ENCODE data around the gene CC2D2A. TPM values are rescaled to one million over a fixed set of nuclear protein-coding genes. Genes with fewer than 3 reads are reported as not detected.

CC2D2A gene
- total RNA-seq, 1 donor from 2014 or later: 14.0 TPM

DNA sequence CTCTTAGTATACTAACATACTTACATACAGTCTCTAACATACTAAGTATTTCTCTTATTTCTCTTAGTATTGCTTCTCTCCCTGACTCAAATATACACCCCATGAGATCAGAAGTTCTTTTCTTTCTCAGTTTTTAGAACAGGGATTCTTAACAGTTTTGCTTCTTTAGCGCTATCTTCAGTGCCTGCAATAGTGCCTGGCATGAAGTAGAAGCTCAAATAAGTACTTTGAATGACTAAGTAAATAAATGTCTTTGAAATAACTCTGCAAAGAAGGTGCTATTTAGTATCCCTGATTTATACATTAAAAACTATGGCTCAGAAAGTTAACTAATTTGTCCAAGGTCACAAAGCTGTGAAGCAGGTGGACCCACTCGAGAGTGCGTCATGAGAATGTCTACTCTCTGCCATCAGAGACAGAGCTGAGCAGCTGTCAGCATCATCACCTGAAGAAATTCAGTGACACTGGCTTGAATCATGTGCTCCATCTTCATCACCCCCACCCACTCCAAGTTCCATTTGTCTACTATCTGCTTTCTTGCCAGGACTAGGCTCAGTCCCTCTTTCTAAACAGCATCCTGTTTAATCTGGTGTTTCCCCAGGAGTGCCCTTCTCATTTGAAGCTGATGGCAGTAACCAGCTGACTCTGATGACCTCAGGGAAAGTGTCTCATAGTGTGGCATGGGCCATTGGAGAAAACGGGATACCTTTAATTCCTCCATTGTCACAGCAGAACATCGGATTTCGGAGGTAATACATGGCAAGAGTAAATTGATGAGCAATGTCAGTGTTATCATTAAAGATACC is 83.1 kb downstream of the CC2D2A start:
- Mint-ChIP-seq H3K4me3 (ENCODE audit: unreplicated experiment) (no peak overlapping the region), H3K36me3 (ENCODE audit: low read depth, unreplicated experiment) (peaks cover 14% of the 10 kb centered on the region), H3K27ac (ENCODE audit: unreplicated experiment) (no peak overlapping the region), H3K27me3 (ENCODE audit: low read depth, unreplicated experiment) (no peaks in the 10 kb centered on the region), H3K4me1 (ENCODE audit: low read depth, unreplicated experiment) (no peaks in the 10 kb centered on the region), H3K9me3 (ENCODE audit: unreplicated experiment) (peaks cover 1% of the 10 kb centered on the region)
- H4K20me1 ChIP-seq (ENCODE audit: insufficient read depth, low read length): no peaks in the 10 kb centered on the region
- H3K9me3 ChIP-seq (ENCODE audit: insufficient read depth, low read depth, low read length): no peaks in the 10 kb centered on the region
- no peak overlapping the region for H3K4me3 ChIP-seq (ENCODE audit: insufficient read depth, low read depth, low read length)
- no peak overlapping the region for H3K27ac ChIP-seq (ENCODE audit: low read depth, low read length)
- no peak overlapping the region for H3K4me2 ChIP-seq (ENCODE audit: low read length)
- no peaks in the 10 kb centered on the region for H3K4me1 ChIP-seq (ENCODE audit: insufficient read depth, low read length)
- FAIRE-seq: no peak
- TF ChIP-seq, protein P1, sequence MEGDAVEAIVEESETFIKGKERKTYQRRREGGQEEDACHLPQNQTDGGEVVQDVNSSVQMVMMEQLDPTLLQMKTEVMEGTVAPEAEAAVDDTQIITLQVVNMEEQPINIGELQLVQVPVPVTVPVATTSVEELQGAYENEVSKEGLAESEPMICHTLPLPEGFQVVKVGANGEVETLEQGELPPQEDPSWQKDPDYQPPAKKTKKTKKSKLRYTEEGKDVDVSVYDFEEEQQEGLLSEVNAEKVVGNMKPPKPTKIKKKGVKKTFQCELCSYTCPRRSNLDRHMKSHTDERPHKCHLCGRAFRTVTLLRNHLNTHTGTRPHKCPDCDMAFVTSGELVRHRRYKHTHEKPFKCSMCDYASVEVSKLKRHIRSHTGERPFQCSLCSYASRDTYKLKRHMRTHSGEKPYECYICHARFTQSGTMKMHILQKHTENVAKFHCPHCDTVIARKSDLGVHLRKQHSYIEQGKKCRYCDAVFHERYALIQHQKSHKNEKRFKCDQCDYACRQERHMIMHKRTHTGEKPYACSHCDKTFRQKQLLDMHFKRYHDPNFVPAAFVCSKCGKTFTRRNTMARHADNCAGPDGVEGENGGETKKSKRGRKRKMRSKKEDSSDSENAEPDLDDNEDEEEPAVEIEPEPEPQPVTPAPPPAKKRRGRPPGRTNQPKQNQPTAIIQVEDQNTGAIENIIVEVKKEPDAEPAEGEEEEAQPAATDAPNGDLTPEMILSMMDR (IDR thresholded peaks at IDR 0.05; ENCODE audit: insufficient read depth, low read depth, low read length): no peak
- TF ChIP-seq EZH2 (IDR thresholded peaks at IDR 0.05; ENCODE audit: insufficient read depth, low read length): no peak
- H2AFZ ChIP-seq (ENCODE audit: low read depth, low read length): no peak overlapping the region
- peaks cover 16% of the 10 kb centered on the region for H3K36me3 ChIP-seq (ENCODE audit: insufficient read depth, low read length)
- no peaks in the 10 kb centered on the region for H3K79me2 ChIP-seq (ENCODE audit: insufficient read depth, low read length)
- no peaks in the 10 kb centered on the region for H3K27me3 ChIP-seq (ENCODE audit: insufficient read depth, low read length)
- no peak overlapping the region for H3K9ac ChIP-seq (ENCODE audit: low read length)
- DNase-seq (ENCODE audit: low read depth): no peak

DNA sequence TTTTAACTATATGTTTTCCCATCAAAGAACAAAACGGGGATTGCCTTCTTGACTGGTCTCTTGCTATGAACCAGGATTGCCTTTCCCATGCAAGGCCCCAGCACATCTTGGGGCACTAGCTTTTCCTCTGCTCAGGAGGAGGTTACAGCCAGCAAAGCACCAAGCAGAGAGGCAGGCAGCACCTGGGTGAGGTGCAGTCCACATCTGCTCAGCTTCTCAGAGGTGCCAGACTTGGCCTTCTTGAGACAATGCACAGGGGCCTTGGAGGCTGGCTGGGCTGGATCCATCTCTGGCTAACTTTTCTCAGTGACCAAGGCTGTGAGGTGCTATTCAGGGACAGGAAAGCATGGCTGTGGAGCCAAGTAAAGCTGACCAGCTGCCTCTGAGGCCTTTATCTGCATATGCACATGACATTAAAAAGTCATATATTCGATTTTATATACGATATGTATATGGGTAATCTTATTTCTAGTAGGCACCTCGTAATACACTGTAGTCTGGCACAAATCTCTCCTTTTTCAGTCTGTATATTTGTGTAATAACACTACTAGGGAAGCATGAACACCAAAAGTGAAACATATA is 86.9 kb downstream of the CC2D2A start:
- Histone ChIP-seq H3K4me2 (ENCODE audit: low read length) (no peak overlapping the region), H4K20me1 (ENCODE audit: insufficient read depth, low read length) (no peaks in the 10 kb centered on the region), H2AFZ (ENCODE audit: low read depth, low read length) (no peak overlapping the region), H3K4me3 (ENCODE audit: insufficient read depth, low read depth, low read length) (no peak overlapping the region), H3K36me3 (ENCODE audit: insufficient read depth, low read length) (peaks cover 16% of the 10 kb centered on the region), H3K4me1 (ENCODE audit: insufficient read depth, low read length) (no peaks in the 10 kb centered on the region), H3K9me3 (ENCODE audit: insufficient read depth, low read depth, low read length) (no peaks in the 10 kb centered on the region), H3K27ac (ENCODE audit: low read depth, low read length) (no peak overlapping the region), H3K9ac (ENCODE audit: low read length) (no peak overlapping the region), H3K27me3 (ENCODE audit: insufficient read depth, low read length) (no peaks in the 10 kb centered on the region), H3K79me2 (ENCODE audit: insufficient read depth, low read length) (no peaks in the 10 kb centered on the region)
- no peak for FAIRE-seq
- Mint-ChIP-seq H3K9me3 (ENCODE audit: unreplicated experiment) (no peaks in the 10 kb centered on the region), H3K27ac (ENCODE audit: unreplicated experiment) (no peak overlapping the region), H3K27me3 (ENCODE audit: low read depth, unreplicated experiment) (no peaks in the 10 kb centered on the region), H3K36me3 (ENCODE audit: low read depth, unreplicated experiment) (peaks cover 22% of the 10 kb centered on the region), H3K4me3 (ENCODE audit: unreplicated experiment) (no peak overlapping the region), H3K4me1 (ENCODE audit: low read depth, unreplicated experiment) (no peaks in the 10 kb centered on the region)
- TF ChIP-seq, protein P1 (IDR thresholded peaks at IDR 0.05; ENCODE audit: insufficient read depth, low read depth, low read length): no peak
- TF ChIP-seq EZH2 (IDR thresholded peaks at IDR 0.05; ENCODE audit: insufficient read depth, low read length): no peak
- no peak for DNase-seq (ENCODE audit: low read depth)

Measured in astrocyte (in vitro differentiated cells and primary cell).